ENCODE data around the gene MAP2K5. TPM values are rescaled to one million over a fixed set of nuclear protein-coding genes. Genes with fewer than 3 reads are reported as not detected.

MAP2K5 gene
- total RNA-seq, 1 donor from 2014 or later, result 11.6 TPM

DNA sequence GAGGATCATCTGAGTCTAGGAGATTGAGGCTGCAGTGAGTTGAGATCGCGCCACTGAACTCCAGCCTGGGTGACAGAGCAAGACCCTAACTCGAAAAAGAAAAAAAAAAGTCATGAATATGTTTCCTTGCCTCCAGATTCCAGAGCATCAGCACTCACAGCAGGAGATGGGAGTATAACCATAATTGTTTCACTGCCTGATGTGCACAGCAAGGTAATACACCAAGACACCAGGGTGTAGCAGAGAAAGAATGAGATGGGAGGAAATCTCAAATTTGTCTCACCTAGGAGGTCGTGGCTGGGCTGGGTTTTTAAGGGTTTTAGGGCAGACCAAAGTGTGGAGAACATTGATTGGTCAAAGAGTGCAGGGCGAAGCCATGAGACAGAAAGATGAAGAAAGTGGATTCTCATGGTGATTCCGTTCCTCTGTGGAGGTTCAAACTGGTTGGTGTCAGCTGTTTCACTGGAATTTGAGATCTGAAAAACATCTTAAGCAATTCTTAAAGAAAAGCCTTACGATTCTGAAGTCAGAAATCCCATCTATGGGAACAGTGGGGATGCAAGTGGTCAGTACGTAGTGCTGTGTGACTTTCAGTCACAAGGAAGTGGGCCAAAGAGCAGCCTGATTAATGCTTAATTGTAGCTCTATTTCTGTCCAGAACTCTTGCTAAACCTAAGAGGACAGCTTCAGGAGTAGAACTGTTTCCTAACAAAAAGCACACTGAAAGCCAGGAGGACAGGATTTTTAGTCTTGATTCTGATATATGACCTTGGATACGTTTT, 29.4 kb upstream of the MAP2K5 start:
- Histone ChIP-seq H3K4me2 (ENCODE audit: low read length) (no peak overlapping the region), H3K4me1 (ENCODE audit: insufficient read depth, low read length) (peaks cover 8% of the 10 kb centered on the region), H3K27me3 (ENCODE audit: insufficient read depth, low read length) (no peaks in the 10 kb centered on the region), H3K9ac (ENCODE audit: low read length) (no peak overlapping the region), H3K9me3 (ENCODE audit: insufficient read depth, low read depth, low read length) (no peaks in the 10 kb centered on the region), H3K79me2 (ENCODE audit: insufficient read depth, low read length) (no peaks in the 10 kb centered on the region), H2AFZ (ENCODE audit: low read depth, low read length) (no peak overlapping the region), H3K27ac (ENCODE audit: low read depth, low read length) (no peak overlapping the region), H3K36me3 (ENCODE audit: insufficient read depth, low read length) (no peaks in the 10 kb centered on the region), H3K4me3 (ENCODE audit: insufficient read depth, low read depth, low read length) (no peak overlapping the region), H4K20me1 (ENCODE audit: insufficient read depth, low read length) (no peaks in the 10 kb centered on the region)
- peaks cover 3% of the 10 kb centered on the region for H3K36me3 Mint-ChIP-seq (ENCODE audit: low read depth, unreplicated experiment)
- H3K27me3 Mint-ChIP-seq (ENCODE audit: low read depth, unreplicated experiment), result no peaks in the 10 kb centered on the region
- no peaks in the 10 kb centered on the region for H3K9me3 Mint-ChIP-seq (ENCODE audit: unreplicated experiment)
- no peak overlapping the region for H3K4me3 Mint-ChIP-seq (ENCODE audit: unreplicated experiment)
- FAIRE-seq (no peak), DNase-seq (ENCODE audit: low read depth) (no peak)
- no peak overlapping the region for H3K27ac Mint-ChIP-seq (ENCODE audit: unreplicated experiment)
- TF ChIP-seq, protein P1, sequence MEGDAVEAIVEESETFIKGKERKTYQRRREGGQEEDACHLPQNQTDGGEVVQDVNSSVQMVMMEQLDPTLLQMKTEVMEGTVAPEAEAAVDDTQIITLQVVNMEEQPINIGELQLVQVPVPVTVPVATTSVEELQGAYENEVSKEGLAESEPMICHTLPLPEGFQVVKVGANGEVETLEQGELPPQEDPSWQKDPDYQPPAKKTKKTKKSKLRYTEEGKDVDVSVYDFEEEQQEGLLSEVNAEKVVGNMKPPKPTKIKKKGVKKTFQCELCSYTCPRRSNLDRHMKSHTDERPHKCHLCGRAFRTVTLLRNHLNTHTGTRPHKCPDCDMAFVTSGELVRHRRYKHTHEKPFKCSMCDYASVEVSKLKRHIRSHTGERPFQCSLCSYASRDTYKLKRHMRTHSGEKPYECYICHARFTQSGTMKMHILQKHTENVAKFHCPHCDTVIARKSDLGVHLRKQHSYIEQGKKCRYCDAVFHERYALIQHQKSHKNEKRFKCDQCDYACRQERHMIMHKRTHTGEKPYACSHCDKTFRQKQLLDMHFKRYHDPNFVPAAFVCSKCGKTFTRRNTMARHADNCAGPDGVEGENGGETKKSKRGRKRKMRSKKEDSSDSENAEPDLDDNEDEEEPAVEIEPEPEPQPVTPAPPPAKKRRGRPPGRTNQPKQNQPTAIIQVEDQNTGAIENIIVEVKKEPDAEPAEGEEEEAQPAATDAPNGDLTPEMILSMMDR (IDR thresholded peaks at IDR 0.05; ENCODE audit: insufficient read depth, low read depth, low read length), result no peak
- no peak for TF ChIP-seq EZH2 (IDR thresholded peaks at IDR 0.05; ENCODE audit: insufficient read depth, low read length)
- peaks cover 11% of the 10 kb centered on the region for H3K4me1 Mint-ChIP-seq (ENCODE audit: low read depth, unreplicated experiment)

DNA sequence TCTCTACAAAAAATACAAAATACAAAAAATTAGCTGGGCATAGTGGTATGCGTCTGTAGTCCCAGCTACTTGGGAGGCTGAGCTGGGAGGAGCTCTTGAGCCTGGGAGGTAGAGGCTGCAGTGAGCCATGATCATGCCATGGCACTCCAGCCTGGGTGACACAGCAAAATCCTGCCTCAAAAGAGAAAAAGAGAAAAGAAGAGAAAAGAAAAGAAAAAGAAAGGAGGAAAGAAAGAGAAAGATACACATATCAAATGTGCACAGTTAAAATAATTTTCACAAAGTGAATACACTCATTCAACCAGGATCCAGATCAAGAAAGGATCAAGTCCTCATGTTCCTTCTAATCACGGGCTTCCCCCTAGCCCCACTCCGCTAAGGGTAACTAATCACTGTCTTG, 27.4 kb upstream of the MAP2K5 start:
- Histone ChIP-seq H3K4me3 (ENCODE audit: insufficient read depth, low read depth, low read length) (no peak overlapping the region), H3K27ac (ENCODE audit: low read depth, low read length) (no peak overlapping the region), H3K4me1 (ENCODE audit: insufficient read depth, low read length) (peaks cover 8% of the 10 kb centered on the region), H3K9ac (ENCODE audit: low read length) (no peak overlapping the region), H3K4me2 (ENCODE audit: low read length) (no peak overlapping the region), H2AFZ (ENCODE audit: low read depth, low read length) (no peak overlapping the region), H3K9me3 (ENCODE audit: insufficient read depth, low read depth, low read length) (no peaks in the 10 kb centered on the region), H3K79me2 (ENCODE audit: insufficient read depth, low read length) (no peaks in the 10 kb centered on the region), H4K20me1 (ENCODE audit: insufficient read depth, low read length) (no peaks in the 10 kb centered on the region), H3K36me3 (ENCODE audit: insufficient read depth, low read length) (no peaks in the 10 kb centered on the region), H3K27me3 (ENCODE audit: insufficient read depth, low read length) (no peaks in the 10 kb centered on the region)
- H3K36me3 Mint-ChIP-seq (ENCODE audit: low read depth, unreplicated experiment), result peaks cover 3% of the 10 kb centered on the region
- TF ChIP-seq EZH2 (IDR thresholded peaks at IDR 0.05; ENCODE audit: insufficient read depth, low read length), result no peak
- TF ChIP-seq, protein P1 (IDR thresholded peaks at IDR 0.05; ENCODE audit: insufficient read depth, low read depth, low read length), result no peak
- FAIRE-seq (no peak), DNase-seq (ENCODE audit: low read depth) (no peak)
- no peak overlapping the region for H3K4me3 Mint-ChIP-seq (ENCODE audit: unreplicated experiment)
- peaks cover 11% of the 10 kb centered on the region for H3K4me1 Mint-ChIP-seq (ENCODE audit: low read depth, unreplicated experiment)
- no peaks in the 10 kb centered on the region for H3K27me3 Mint-ChIP-seq (ENCODE audit: low read depth, unreplicated experiment)
- H3K9me3 Mint-ChIP-seq (ENCODE audit: unreplicated experiment), result no peaks in the 10 kb centered on the region
- no peak overlapping the region for H3K27ac Mint-ChIP-seq (ENCODE audit: unreplicated experiment)

DNA sequence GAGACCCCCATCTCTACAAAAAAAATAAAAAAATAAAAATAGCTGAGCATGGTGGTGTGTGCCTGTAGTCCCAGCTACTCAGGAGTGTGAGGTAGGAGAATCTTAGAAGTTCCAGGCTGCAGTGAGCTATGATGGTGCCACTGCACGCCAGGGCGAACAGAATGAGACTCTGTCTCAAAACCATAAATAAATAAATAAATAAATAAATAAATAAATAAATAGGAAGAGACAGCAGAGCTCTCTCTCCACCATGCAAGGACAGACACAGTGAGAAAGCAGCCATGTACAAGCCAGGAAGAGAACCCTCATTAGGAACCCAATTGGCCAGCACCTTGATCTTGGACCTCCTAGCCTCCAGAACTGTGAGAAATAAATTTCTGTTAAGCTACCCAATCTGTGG, 26.9 kb upstream of the MAP2K5 start:
- H3K4me1 Mint-ChIP-seq (ENCODE audit: low read depth, unreplicated experiment), result peaks cover 6% of the 10 kb centered on the region
- DNase-seq (ENCODE audit: low read depth) (no peak), FAIRE-seq (no peak)
- Histone ChIP-seq H2AFZ (ENCODE audit: low read depth, low read length) (no peak overlapping the region), H3K9me3 (ENCODE audit: insufficient read depth, low read depth, low read length) (no peaks in the 10 kb centered on the region), H4K20me1 (ENCODE audit: insufficient read depth, low read length) (no peaks in the 10 kb centered on the region), H3K4me1 (ENCODE audit: insufficient read depth, low read length) (peaks cover 10% of the 10 kb centered on the region), H3K36me3 (ENCODE audit: insufficient read depth, low read length) (no peaks in the 10 kb centered on the region), H3K79me2 (ENCODE audit: insufficient read depth, low read length) (no peaks in the 10 kb centered on the region), H3K27ac (ENCODE audit: low read depth, low read length) (no peak overlapping the region), H3K9ac (ENCODE audit: low read length) (no peak overlapping the region), H3K27me3 (ENCODE audit: insufficient read depth, low read length) (no peaks in the 10 kb centered on the region), H3K4me2 (ENCODE audit: low read length) (no peak overlapping the region), H3K4me3 (ENCODE audit: insufficient read depth, low read depth, low read length) (no peak overlapping the region)
- no peaks in the 10 kb centered on the region for H3K9me3 Mint-ChIP-seq (ENCODE audit: unreplicated experiment)
- H3K27me3 Mint-ChIP-seq (ENCODE audit: low read depth, unreplicated experiment), result no peaks in the 10 kb centered on the region
- no peak overlapping the region for H3K27ac Mint-ChIP-seq (ENCODE audit: unreplicated experiment)
- no peak overlapping the region for H3K4me3 Mint-ChIP-seq (ENCODE audit: unreplicated experiment)
- no peak for TF ChIP-seq EZH2 (IDR thresholded peaks at IDR 0.05; ENCODE audit: insufficient read depth, low read length)
- TF ChIP-seq, protein P1 (IDR thresholded peaks at IDR 0.05; ENCODE audit: insufficient read depth, low read depth, low read length), result no peak
- H3K36me3 Mint-ChIP-seq (ENCODE audit: low read depth, unreplicated experiment), result peaks cover 3% of the 10 kb centered on the region

Measured in astrocyte (in vitro differentiated cells and primary cell).